SK-N-SH (cell line): ENCODE data around the gene BLVRA. TPM values are rescaled to one million over a fixed set of nuclear protein-coding genes. Genes with fewer than 3 reads are reported as not detected.

Experiments
- CTCF ChIA-PET: fragments of 300-600, 350-600 bp; formaldehyde crosslinking; extraction: SDS; loops from one replicate; lab custom pipeline; 2021; lab: Yijun Ruan, JAX
- POLR2A ChIA-PET: fragments of 350-600 bp; sonication (Branson Sonifier 250); formaldehyde crosslinking; extraction: SDS; loops from one replicate; lab custom pipeline; 2020; ENCODE audit warnings: antibody characterized with exemption, inconsistent platforms; lab: Yijun Ruan, JAX
- DNase-seq: peaks from one replicate; pipeline ENCODE4 v3.0.0; 2012
- H2AFZ ChIP-seq: fragments of 200-600 bp; sonication (generic); 2 replicates; pipeline ENCODE4 v1.8.1; 2016; ENCODE audit warnings: antibody characterized with exemption, mild to moderate bottlenecking, low read depth
- H3F3A ChIP-seq: fragments of 200-600 bp; sonication (generic); replicated peaks from 2 replicates; pipeline ENCODE3; 2016; ENCODE audit warnings: antibody characterized with exemption, mild to moderate bottlenecking; ENCODE audit not compliant: insufficient read depth
- H3K27ac ChIP-seq, 2 experiments: fragments of 200-500 bp in 1 of 2; fragments of 200-600 bp in 1 of 2; sonication (Bioruptor generic) in 1 of 2; sonication (generic), shearing (Covaris generic) in 1 of 2; 2 replicates each; pipeline versions ENCODE4 v1.5.1 to v1.6.1; 2014 to 2016; ENCODE audit warnings: low read depth in 2 of 2, inconsistent platforms in 1 of 2, low read length in 1 of 2, mild to moderate bottlenecking in 1 of 2, mixed read lengths in 1 of 2
- H3K27me3 ChIP-seq: fragments of 200-600 bp; sonication (generic), shearing (Covaris generic); 2 replicates; pipeline ENCODE4 v1.6.1; 2016; ENCODE audit warnings: mixed run types; ENCODE audit not compliant: insufficient read depth
- H3K36me3 ChIP-seq, 2 experiments: fragments of 200-500 bp in 1 of 2; fragments of 200-600 bp in 1 of 2; sonication (Bioruptor generic) in 1 of 2; sonication (generic) in 1 of 2; replicated peaks in 1 of 2; 2 replicates each; pipeline versions ENCODE3 to v1.5.1; 2014 to 2016; ENCODE audit warnings: low read length in 1 of 2, mild to moderate bottlenecking in 1 of 2; ENCODE audit not compliant: insufficient read depth in 2 of 2, control insufficient read depth in 1 of 2
- H3K4me1 ChIP-seq, 2 experiments: fragments of 200-500 bp in 1 of 2; fragments of 200-600 bp in 1 of 2; sonication (Bioruptor generic) in 1 of 2; sonication (generic), shearing (Covaris generic) in 1 of 2; 2 replicates each; pipeline versions ENCODE4 v1.5.1 to v1.6.1; 2014 to 2016; ENCODE audit warnings: low read depth in 1 of 2, low read length in 1 of 2, mixed run types in 1 of 2; ENCODE audit not compliant: insufficient read depth in 2 of 2, control insufficient read depth in 1 of 2
- H3K4me2 ChIP-seq: fragments of 200-600 bp; sonication (generic), shearing (Covaris generic); 2 replicates; pipeline ENCODE4 v1.6.1; 2017; ENCODE audit warnings: mixed run types
- H3K4me3 ChIP-seq, 2 experiments: fragments of 200-500 bp in 1 of 2; fragments of 200-600 bp in 1 of 2; sonication (Bioruptor generic) in 1 of 2; sonication (generic), shearing (Covaris generic) in 1 of 2; 2 replicates each; pipeline versions ENCODE4 v1.5.1 to v1.8.1; 2014 to 2016; ENCODE audit warnings: low read depth in 2 of 2, inconsistent platforms in 1 of 2, low read length in 1 of 2, mild to moderate bottlenecking in 1 of 2, mixed read lengths in 1 of 2, moderate library complexity in 1 of 2
- H3K79me2 ChIP-seq: fragments of 200-600 bp; sonication (generic); 2 replicates; pipeline ENCODE4 v1.8.1; 2017; ENCODE audit warnings: mild to moderate bottlenecking; ENCODE audit not compliant: insufficient read depth
- H3K9ac ChIP-seq: fragments of 200-600 bp; sonication (generic); 2 replicates; pipeline ENCODE4 v1.6.1; 2017; ENCODE audit warnings: mixed run types
- H3K9me2 ChIP-seq: fragments of 200-600 bp; sonication (generic); 2 replicates; pipeline ENCODE4 v1.6.1; 2017; ENCODE audit warnings: mixed run types
- H3K9me3 ChIP-seq: fragments of 200-600 bp; sonication (generic); 2 replicates; pipeline ENCODE4 v1.6.1; 2017; ENCODE audit warnings: mixed run types, mild to moderate bottlenecking, moderate library complexity
- H4K20me1 ChIP-seq: fragments of 200-600 bp; sonication (generic); 2 replicates; pipeline ENCODE4 v1.6.1; 2017; ENCODE audit warnings: mild to moderate bottlenecking, mixed run types; ENCODE audit not compliant: insufficient read depth
- CHD2 ChIP-seq: fragments of 150-350 bp; IDR thresholded peaks from 2 replicates; pipeline ENCODE4 v1.6.1; 2018; ENCODE audit warnings: low read length; ENCODE audit not compliant: partially characterized antibody
- EP300 ChIP-seq, 2 experiments: IDR thresholded peaks; 2 replicates each; pipeline versions ENCODE4 v1.4.0 to v1.6.1; 2012; ENCODE audit warnings: borderline replicate concordance in 1 of 2, low read depth in 1 of 2, low read length in 1 of 2
- FOXM1 ChIP-seq: IDR thresholded peaks from 2 replicates; pipeline ENCODE4 v1.4.0; 2012; ENCODE audit warnings: low read depth, mild to moderate bottlenecking
- IRF3 ChIP-seq: fragments of 150-350 bp; IDR thresholded peaks from 2 replicates; pipeline ENCODE4 v1.6.1; 2016; ENCODE audit warnings: mild to moderate bottlenecking, low read depth, low read length
- MXI1 ChIP-seq: IDR thresholded peaks from 2 replicates; pipeline ENCODE4 v1.6.1; 2012; ENCODE audit warnings: mild to moderate bottlenecking, low read depth, low read length, improper control_type of control experiment
- PBX3 ChIP-seq: IDR thresholded peaks from 2 replicates; pipeline ENCODE4; 2012
- RAD21 ChIP-seq: IDR thresholded peaks from 2 replicates; pipeline ENCODE4 v1.6.1; 2012; ENCODE audit warnings: mild to moderate bottlenecking, low read length
- REST ChIP-seq: IDR thresholded peaks from 2 replicates; pipeline ENCODE4 v1.6.1; 2012; ENCODE audit warnings: mild to moderate bottlenecking, low read depth, low read length, moderate library complexity
- RFX5 ChIP-seq: IDR thresholded peaks from 2 replicates; pipeline ENCODE4 v1.6.1; 2012; ENCODE audit warnings: mild to moderate bottlenecking, improper control_type of control experiment, low read length
- TAF1 ChIP-seq: IDR thresholded peaks from 2 replicates; pipeline ENCODE4 v1.6.1; 2012; ENCODE audit warnings: low read depth, mild to moderate bottlenecking, low read length, moderate library complexity, borderline replicate concordance
- USF1 ChIP-seq: IDR thresholded peaks from 2 replicates; pipeline ENCODE4 v1.4.0; 2012; ENCODE audit warnings: low read depth, borderline replicate concordance
- WGBS: methylation state at CpG from one replicate; pipeline ENCODE4 v1.1.6; 2017; ENCODE audit warnings: low lambda C conversion rate; 5-methylcytosine and 5-hydroxymethylcytosine counted together
- polyA plus RNA-seq, 3 experiments: library from polyadenylated mRNA; depleted of rRNA; stranded (reverse); fragments of >200 nt; gene quantifications; 2 replicates each; pipeline ENCODE4 v1.2.3, GENCODE V29; 2012

BLVRA gene
- polyA plus RNA-seq, 1 of the 3 experiments (the other 2 are of a cell fraction) = 123 TPM

GRCh38 chr7:43834463-43835251 lies 76.2 kb downstream of the BLVRA start:
- no peaks in the 10 kb centered on the region for H3K9me2 ChIP-seq
- ChIA-PET POLR2A (interaction anchor here (1.4 kb wide), 1 partner anchor 252 kb away, joined by 3 read pairs; the partner anchor contains the start of gene STK17A), CTCF (interaction anchor here (1.1 to 7.9 kb wide), 8 partner anchors 9 to 893 kb away, joined by 3 to 157 read pairs (median 6); partner anchors contain the start of genes COA1 and STK17A)
- 85% methylated on average over 8 of the region's 8 CpGs for WGBS
- no peak overlapping the region for H2AFZ ChIP-seq
- TF ChIP-seq MXI1 = no peak
- no peaks in the 10 kb centered on the region for H3K9me3 ChIP-seq
- H3K27ac ChIP-seq = no peak overlapping the region
- H3K4me1 ChIP-seq = no peaks in the 10 kb centered on the region; a peak in 1 of 4 replicates
- no peak for DNase-seq
- H3K27me3 ChIP-seq = no peaks in the 10 kb centered on the region; the same call in 1 of the 2 replicates
- H3K79me2 ChIP-seq = no peaks in the 10 kb centered on the region
- H4K20me1 ChIP-seq = no peaks in the 10 kb centered on the region
- no peak overlapping the region for H3K9ac ChIP-seq
- H3K4me3 ChIP-seq = no peak overlapping the region
- H3F3A ChIP-seq = no peaks in the 10 kb centered on the region
- H3K4me2 ChIP-seq = no peak overlapping the region
- H3K36me3 ChIP-seq = no peaks in the 10 kb centered on the region

- Histone ChIP-seq H2AFZ (peak overlapping the region; percentile 90), H3K4me2 (peak overlapping the region; percentile 64), H3K36me3 (no peaks in the 10 kb centered on the region), H3K79me2 (no peaks in the 10 kb centered on the region), H3K27me3 (no peaks in the 10 kb centered on the region), H3K9ac (no peak overlapping the region), H3K9me3 (no peaks in the 10 kb centered on the region), H3K27ac (no peak overlapping the region), H3K4me1 (no peaks in the 10 kb centered on the region; a peak in 1 of 4 replicates), H4K20me1 (no peaks in the 10 kb centered on the region), H3K4me3 (0 out of 4 replicates have a peak overlapping the region, but pooled peaks of 1 of the 2 experiments have one; percentile 55), H3K9me2 (no peaks in the 10 kb centered on the region), H3F3A (no peaks in the 10 kb centered on the region)
- POLR2A ChIA-PET = interaction anchor here (0.6 to 0.9 kb wide), 3 partner anchors 13 to 927 kb away, joined by 3 read pairs; no protein-coding TSS in a partner anchor
- CTCF ChIA-PET = interaction anchor here (0.7 to 7.9 kb wide), 75 partner anchors 9 to 1898 kb away, joined by 3 to 157 read pairs (median 5); partner anchors contain the start of genes BLVRA, COA1 and STK17A
- DNase-seq = no peak
- 90% methylated on average over 9 of the region's 9 CpGs for WGBS
- no peak for TF ChIP-seq EP300 (IDR thresholded peaks at IDR 0.05; ENCODE audit: borderline replicate concordance in 1 of 2, low read depth in 1 of 2, low read length in 1 of 2)
- TF ChIP-seq CHD2 = no peak
- TF ChIP-seq FOXM1 = no peak
- TF ChIP-seq USF1 = no peak
- TF ChIP-seq RAD21 = no peak
Measured at GRCh38 chr7:43838201-43838658, 79.8 kb downstream of the BLVRA start.

GRCh38 chr7:43843296-43843695 lies 84.8 kb downstream of the BLVRA start:
- H3K4me3 ChIP-seq = no peak overlapping the region
- H4K20me1 ChIP-seq = no peaks in the 10 kb centered on the region
- no peak overlapping the region for H3K27ac ChIP-seq
- POLR2A ChIA-PET = no interaction called here
- no peak overlapping the region for H2AFZ ChIP-seq
- H3F3A ChIP-seq = no peaks in the 10 kb centered on the region
- no peak for DNase-seq
- H3K27me3 ChIP-seq = no peaks in the 10 kb centered on the region
- H3K9ac ChIP-seq = no peak overlapping the region
- no peaks in the 10 kb centered on the region for H3K79me2 ChIP-seq
- CTCF ChIA-PET = interaction anchor here (0.6 to 4.0 kb wide), 7 partner anchors 9 to 261 kb away, joined by 3 to 27 read pairs (median 4); partner anchors contain the start of gene STK17A
- H3K9me3 ChIP-seq = no peaks in the 10 kb centered on the region
- no peak overlapping the region for H3K4me2 ChIP-seq
- no peaks in the 10 kb centered on the region for H3K36me3 ChIP-seq
- 87% methylated on average over 4 of the region's 4 CpGs for WGBS
- peaks cover 0 to 6% of the 10 kb centered on the region in 2 experiments; a peak in 1 of 4 replicates for H3K4me1 ChIP-seq
- no peaks in the 10 kb centered on the region for H3K9me2 ChIP-seq
- no peak for TF ChIP-seq REST
- TF ChIP-seq FOXM1 = no peak
- no peak for TF ChIP-seq IRF3
- TF ChIP-seq TAF1 = no peak
- TF ChIP-seq PBX3 = no peak
- TF ChIP-seq RFX5 = no peak
